ENCODE results near the gene WDPCP. TPM values are rescaled to one million over a fixed set of nuclear protein-coding genes. Genes with fewer than 3 reads are reported as not detected.

The WDPCP gene
- total RNA-seq, 1 experiment from 2014 or later, result 15.2 TPM

- CTCF ChIA-PET, result interaction anchor here (0.8 kb wide), 1 partner anchor 12 kb away, joined by 3 read pairs; no protein-coding TSS in a partner anchor
- H4K20me1 ChIP-seq (ENCODE audit: insufficient read depth), result 0 out of 2 replicates have a peak, but pooled peaks cover 2% of the 10 kb centered on the region
- H3K9me3 ChIP-seq (ENCODE audit: insufficient read depth, low read depth), result no peaks in the 10 kb centered on the region
- no peaks in the 10 kb centered on the region for H3K79me2 ChIP-seq (ENCODE audit: low read depth)
- H3K4me3 ChIP-seq, result no peak overlapping the region
- no peaks in the 10 kb centered on the region for H3F3A ChIP-seq (ENCODE audit: insufficient read depth, low read depth)
- peak in 1 of 2 experiments; percentile 47 for DNase-seq
- no peak overlapping the region for H3K4me2 ChIP-seq
- no TSS peak for BruUV-seq (replicated peaks)
- H3K36me3 ChIP-seq (ENCODE audit: low read depth), result no peaks in the 10 kb centered on the region
- POLR2A ChIA-PET (ENCODE audit: unreplicated experiment), result interaction anchor here (0.6 kb wide), 1 partner anchor 1464 kb away, joined by 4 read pairs; no protein-coding TSS in a partner anchor
- no peaks in the 10 kb centered on the region for H3K27me3 ChIP-seq (ENCODE audit: insufficient read depth, low read depth)
- no peak overlapping the region for H3K27ac ChIP-seq
- 0 out of 2 replicates have a peak, but pooled peaks cover 3% of the 10 kb centered on the region for H3K9me2 ChIP-seq (ENCODE audit: insufficient read depth)
- TF ChIP-seq, protein P1, sequence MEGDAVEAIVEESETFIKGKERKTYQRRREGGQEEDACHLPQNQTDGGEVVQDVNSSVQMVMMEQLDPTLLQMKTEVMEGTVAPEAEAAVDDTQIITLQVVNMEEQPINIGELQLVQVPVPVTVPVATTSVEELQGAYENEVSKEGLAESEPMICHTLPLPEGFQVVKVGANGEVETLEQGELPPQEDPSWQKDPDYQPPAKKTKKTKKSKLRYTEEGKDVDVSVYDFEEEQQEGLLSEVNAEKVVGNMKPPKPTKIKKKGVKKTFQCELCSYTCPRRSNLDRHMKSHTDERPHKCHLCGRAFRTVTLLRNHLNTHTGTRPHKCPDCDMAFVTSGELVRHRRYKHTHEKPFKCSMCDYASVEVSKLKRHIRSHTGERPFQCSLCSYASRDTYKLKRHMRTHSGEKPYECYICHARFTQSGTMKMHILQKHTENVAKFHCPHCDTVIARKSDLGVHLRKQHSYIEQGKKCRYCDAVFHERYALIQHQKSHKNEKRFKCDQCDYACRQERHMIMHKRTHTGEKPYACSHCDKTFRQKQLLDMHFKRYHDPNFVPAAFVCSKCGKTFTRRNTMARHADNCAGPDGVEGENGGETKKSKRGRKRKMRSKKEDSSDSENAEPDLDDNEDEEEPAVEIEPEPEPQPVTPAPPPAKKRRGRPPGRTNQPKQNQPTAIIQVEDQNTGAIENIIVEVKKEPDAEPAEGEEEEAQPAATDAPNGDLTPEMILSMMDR (conservative IDR thresholded peaks at IDR 0.05), result peak; percentile 83
- no peak for TF ChIP-seq EZH2 (IDR thresholded peaks at IDR 0.05; ENCODE audit: low read depth)
- no peaks in the 10 kb centered on the region for H3K4me1 ChIP-seq (replicated peaks; ENCODE audit: insufficient read depth)
- H2AFZ ChIP-seq, result no peak overlapping the region
- intact Hi-C loops (cut with micrococcal nuclease; ENCODE audit: unreplicated experiment), result no loop called here
Measured at GRCh38 chr2:63424329-63425078, 163.8 kb downstream of the WDPCP start.

GRCh38 chr2:63422556-63422955, 165.7 kb downstream of the WDPCP start:
- H4K20me1 ChIP-seq (ENCODE audit: insufficient read depth), result no peaks in the 10 kb centered on the region
- CTCF ChIA-PET, result no interaction called here
- no peaks in the 10 kb centered on the region for H3K9me3 ChIP-seq (ENCODE audit: insufficient read depth, low read depth)
- no peaks in the 10 kb centered on the region for H3K4me1 ChIP-seq (replicated peaks; ENCODE audit: insufficient read depth)
- H3K36me3 ChIP-seq (ENCODE audit: low read depth), result no peaks in the 10 kb centered on the region
- POLR2A ChIA-PET (ENCODE audit: unreplicated experiment), result interaction anchor here (0.6 kb wide), 1 partner anchor 13 kb away, joined by 4 read pairs; no protein-coding TSS in a partner anchor
- 0 out of 2 replicates have a peak, but pooled peaks cover 3% of the 10 kb centered on the region for H3K9me2 ChIP-seq (ENCODE audit: insufficient read depth)
- no peak overlapping the region for H2AFZ ChIP-seq
- BruUV-seq (replicated peaks), result no TSS peak
- no peaks in the 10 kb centered on the region for H3K79me2 ChIP-seq (ENCODE audit: low read depth)
- no peak overlapping the region for H3K4me3 ChIP-seq
- intact Hi-C loops (cut with micrococcal nuclease; ENCODE audit: unreplicated experiment), result no loop called here
- TF ChIP-seq, protein P1 (conservative IDR thresholded peaks at IDR 0.05), result no peak
- no peak for TF ChIP-seq EZH2 (IDR thresholded peaks at IDR 0.05; ENCODE audit: low read depth)
- H3F3A ChIP-seq (ENCODE audit: insufficient read depth, low read depth), result no peaks in the 10 kb centered on the region
- no peaks in the 10 kb centered on the region for H3K27me3 ChIP-seq (ENCODE audit: insufficient read depth, low read depth)
- no peak for DNase-seq
- no peak overlapping the region for H3K27ac ChIP-seq
- no peak overlapping the region for H3K4me2 ChIP-seq

- no peak overlapping the region for H3K27ac ChIP-seq
- H3F3A ChIP-seq (ENCODE audit: insufficient read depth, low read depth), result no peaks in the 10 kb centered on the region
- CTCF ChIA-PET, result no interaction called here
- H3K4me2 ChIP-seq, result no peak overlapping the region
- H3K36me3 ChIP-seq (ENCODE audit: low read depth), result no peaks in the 10 kb centered on the region
- H3K9me3 ChIP-seq (ENCODE audit: insufficient read depth, low read depth), result no peaks in the 10 kb centered on the region
- H4K20me1 ChIP-seq (ENCODE audit: insufficient read depth), result no peaks in the 10 kb centered on the region
- no peak for DNase-seq
- TF ChIP-seq, protein P1 (conservative IDR thresholded peaks at IDR 0.05), result no peak
- no peak for TF ChIP-seq EZH2 (IDR thresholded peaks at IDR 0.05; ENCODE audit: low read depth)
- H3K4me1 ChIP-seq (replicated peaks; ENCODE audit: insufficient read depth), result peaks cover 8% of the 10 kb centered on the region
- H3K27me3 ChIP-seq (ENCODE audit: insufficient read depth, low read depth), result no peaks in the 10 kb centered on the region
- no peaks in the 10 kb centered on the region for H3K79me2 ChIP-seq (ENCODE audit: low read depth)
- intact Hi-C loops (cut with micrococcal nuclease; ENCODE audit: unreplicated experiment), result no loop called here
- BruUV-seq (replicated peaks), result no TSS peak
- H2AFZ ChIP-seq, result no peak overlapping the region
- POLR2A ChIA-PET (ENCODE audit: unreplicated experiment), result no interaction called here
- no peak overlapping the region for H3K4me3 ChIP-seq
- H3K9me2 ChIP-seq (ENCODE audit: insufficient read depth), result no peaks in the 10 kb centered on the region; the same call in 1 of the 2 replicates
Measured at GRCh38 chr2:63408530-63408929, 179.7 kb downstream of the WDPCP start.
